Gastroesophageal sphincter (tissue), 4 donors: ENCODE measurements around the gene CHST3. TPM values are rescaled to one million over a fixed set of nuclear protein-coding genes. Genes with fewer than 3 reads are reported as not detected.

ENCODE experiments used
- ATAC-seq: fragments of 150-250 bp; one replicate; pipeline ENCODE4 v1.9.1; 2016; ENCODE audit warnings: mild to moderate bottlenecking, moderate library complexity
- H3K27ac ChIP-seq, 4 donors: fragments of 200-600 bp; sonication (generic) in 3 of 4; 1 replicate in 3 of 4; 2 replicates in 1 of 4; pipeline ENCODE4 v1.5.1; 2016 to 2019
- H3K27me3 ChIP-seq: fragments of 200-600 bp; sonication (generic); one replicate; pipeline ENCODE4 v1.5.1; 2019
- H3K36me3 ChIP-seq, 2 donors: fragments of 200-600 bp; sonication (generic); one replicate each; pipeline ENCODE4 v1.5.1; 2019; ENCODE audit warnings: control low read depth in 1 of 2
- H3K4me1 ChIP-seq, 3 donors: fragments of 200-600 bp; sonication (generic); 1 replicate in 2 of 3; 2 replicates in 1 of 3; pipeline ENCODE4 v1.5.1; 2016 to 2019; ENCODE audit warnings: control low read depth in 2 of 3
- H3K4me3 ChIP-seq, 2 donors: fragments of 200-600 bp; sonication (generic); one replicate each; pipeline ENCODE4 v1.5.1; 2019; ENCODE audit warnings: mild to moderate bottlenecking in 1 of 2, moderate library complexity in 1 of 2
- H3K9me3 ChIP-seq, 3 donors: fragments of 200-600 bp; sonication (generic); one replicate each; pipeline ENCODE4 v1.5.1; 2017 to 2019; ENCODE audit warnings: control low read depth in 2 of 3
- EP300 ChIP-seq: sonication (generic); formaldehyde crosslinking; IDR thresholded peaks from one replicate; pipeline ENCODE4 v1.6.1; 2017; ENCODE audit warnings: antibody characterized with exemption, mild to moderate bottlenecking
- POLR2A ChIP-seq, 2 donors: fragments of 450-650 bp; IDR thresholded peaks; one replicate each; pipeline ENCODE4 v1.6.1; 2017; ENCODE audit warnings: antibody characterized with exemption in 2 of 2, mild to moderate bottlenecking in 2 of 2, moderate library complexity in 1 of 2
- POLR2AphosphoS5 ChIP-seq: sonication (generic); formaldehyde crosslinking; IDR thresholded peaks from one replicate; pipeline ENCODE4 v1.6.1; 2017; ENCODE audit warnings: antibody characterized with exemption
- WGBS, 2 donors: methylation state at CpG; one replicate each; pipeline ENCODE4 v1.1.5; 2018; ENCODE audit warnings: low coverage in 1 of 2; 5-methylcytosine and 5-hydroxymethylcytosine counted together
- total RNA-seq, 4 donors: library from RNA; depleted of rRNA; stranded (reverse); fragments of >200 nt; gene quantifications; one replicate each; pipeline ENCODE4 v1.1.0, GENCODE V29; 2016
- TF ChIP-seq, protein P1 (sequence below), 4 experiments: fragments of 200-600 bp in 2 of 4; fragments of 450-650 bp in 2 of 4; sonication (generic) in 1 of 4; IDR thresholded peaks; one replicate each; pipeline ENCODE4 v1.5.1; 2017 to 2019; ENCODE audit warnings: antibody characterized with exemption in 4 of 4, mild to moderate bottlenecking in 2 of 4, moderate library complexity in 2 of 4

The CHST3 gene
- total RNA-seq, 4 donors from 2014 or later = 31.8 to 48.0 (median 37.3) TPM

DNA sequence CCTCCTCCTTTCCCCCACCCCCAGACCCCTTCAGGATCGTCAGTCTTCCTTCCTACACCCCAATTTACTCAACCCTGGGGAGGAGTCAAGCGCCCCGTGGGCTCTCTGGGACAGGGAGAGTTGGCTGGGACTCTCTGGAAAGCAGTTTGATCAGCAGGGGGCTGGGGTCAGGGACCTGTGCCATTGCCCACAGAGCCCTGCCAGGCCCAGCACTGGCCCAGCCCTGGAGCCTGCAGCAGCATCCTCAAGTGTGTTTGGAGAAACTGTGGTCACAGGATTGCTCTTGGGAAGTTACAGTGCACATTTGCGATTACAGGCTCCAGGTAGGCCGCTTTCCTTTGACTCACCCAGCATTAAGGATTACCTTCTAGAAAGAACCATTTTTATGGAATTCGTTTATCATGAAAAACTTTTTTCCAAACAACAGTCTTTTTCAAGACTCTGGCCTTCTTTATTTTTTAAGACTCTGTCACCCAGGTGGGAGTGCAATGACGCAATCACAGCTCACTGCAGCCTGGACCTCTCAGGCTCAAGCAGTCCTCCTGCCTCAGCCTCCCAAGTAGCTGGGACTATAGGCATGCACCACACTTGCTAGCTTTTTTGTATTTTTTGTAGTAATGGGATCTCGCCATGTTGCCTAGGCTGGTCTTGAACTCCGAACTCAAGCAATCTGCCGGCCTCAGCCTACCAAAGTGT is 50.7 kb downstream of the CHST3 start:
- Histone ChIP-seq H3K9me3 (no peaks in the 10 kb centered on the region), H3K36me3 (peaks cover 0 to 6% of the 10 kb centered on the region in 2 donors), H3K27me3 (no peaks in the 10 kb centered on the region), H3K4me1 (peaks cover 3 to 83% (median 14%) of the 10 kb centered on the region in 3 donors), H3K4me3 (no peak overlapping the region), H3K27ac (peak overlapping the region in 2 of 4 donors; percentile 18 to 38)
- WGBS, 2 donors = 94 to 96% methylated on average over 4 to 5 of the region's 10 CpGs
- TF ChIP-seq POLR2A (IDR thresholded peaks at IDR 0.05) (no peak), EP300 (no peak)
- no peak for ATAC-seq

DNA sequence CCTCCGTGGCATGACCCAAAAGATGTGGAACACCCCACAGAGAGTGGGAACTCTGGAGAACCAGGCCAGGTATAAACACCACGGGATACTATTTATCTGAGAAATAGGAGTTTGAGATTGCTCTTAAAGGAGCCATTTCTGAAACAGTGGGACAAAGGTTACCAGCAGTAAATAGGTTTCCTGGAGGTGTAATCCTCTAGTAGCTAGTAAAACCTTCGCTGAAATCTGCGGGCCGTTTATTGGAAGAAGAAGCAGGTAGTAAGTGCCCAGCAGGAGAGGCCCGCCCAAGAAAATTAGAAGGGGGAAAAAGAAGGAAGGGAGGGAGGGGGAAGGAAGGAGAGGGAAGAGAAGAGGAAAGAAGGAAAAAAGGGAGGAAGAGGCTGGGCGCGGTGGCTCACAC is 51.6 kb downstream of the CHST3 start:
- Histone ChIP-seq H3K27me3 (no peaks in the 10 kb centered on the region), H3K9me3 (no peaks in the 10 kb centered on the region), H3K27ac (no peak overlapping the region), H3K4me3 (no peak overlapping the region), H3K4me1 (peaks cover 0 to 74% (median 5%) of the 10 kb centered on the region in 3 donors), H3K36me3 (peaks cover 0 to 6% of the 10 kb centered on the region in 2 donors)
- TF ChIP-seq, protein P1, sequence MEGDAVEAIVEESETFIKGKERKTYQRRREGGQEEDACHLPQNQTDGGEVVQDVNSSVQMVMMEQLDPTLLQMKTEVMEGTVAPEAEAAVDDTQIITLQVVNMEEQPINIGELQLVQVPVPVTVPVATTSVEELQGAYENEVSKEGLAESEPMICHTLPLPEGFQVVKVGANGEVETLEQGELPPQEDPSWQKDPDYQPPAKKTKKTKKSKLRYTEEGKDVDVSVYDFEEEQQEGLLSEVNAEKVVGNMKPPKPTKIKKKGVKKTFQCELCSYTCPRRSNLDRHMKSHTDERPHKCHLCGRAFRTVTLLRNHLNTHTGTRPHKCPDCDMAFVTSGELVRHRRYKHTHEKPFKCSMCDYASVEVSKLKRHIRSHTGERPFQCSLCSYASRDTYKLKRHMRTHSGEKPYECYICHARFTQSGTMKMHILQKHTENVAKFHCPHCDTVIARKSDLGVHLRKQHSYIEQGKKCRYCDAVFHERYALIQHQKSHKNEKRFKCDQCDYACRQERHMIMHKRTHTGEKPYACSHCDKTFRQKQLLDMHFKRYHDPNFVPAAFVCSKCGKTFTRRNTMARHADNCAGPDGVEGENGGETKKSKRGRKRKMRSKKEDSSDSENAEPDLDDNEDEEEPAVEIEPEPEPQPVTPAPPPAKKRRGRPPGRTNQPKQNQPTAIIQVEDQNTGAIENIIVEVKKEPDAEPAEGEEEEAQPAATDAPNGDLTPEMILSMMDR (IDR thresholded peaks at IDR 0.05) = no peak
- TF ChIP-seq POLR2AphosphoS5 = no peak
- no peak for TF ChIP-seq EP300
- no peak for TF ChIP-seq POLR2A (IDR thresholded peaks at IDR 0.05)
- 50 to 79% methylated on average over 1 to 7 of the region's 8 CpGs for WGBS, 2 donors
- ATAC-seq = no peak

DNA sequence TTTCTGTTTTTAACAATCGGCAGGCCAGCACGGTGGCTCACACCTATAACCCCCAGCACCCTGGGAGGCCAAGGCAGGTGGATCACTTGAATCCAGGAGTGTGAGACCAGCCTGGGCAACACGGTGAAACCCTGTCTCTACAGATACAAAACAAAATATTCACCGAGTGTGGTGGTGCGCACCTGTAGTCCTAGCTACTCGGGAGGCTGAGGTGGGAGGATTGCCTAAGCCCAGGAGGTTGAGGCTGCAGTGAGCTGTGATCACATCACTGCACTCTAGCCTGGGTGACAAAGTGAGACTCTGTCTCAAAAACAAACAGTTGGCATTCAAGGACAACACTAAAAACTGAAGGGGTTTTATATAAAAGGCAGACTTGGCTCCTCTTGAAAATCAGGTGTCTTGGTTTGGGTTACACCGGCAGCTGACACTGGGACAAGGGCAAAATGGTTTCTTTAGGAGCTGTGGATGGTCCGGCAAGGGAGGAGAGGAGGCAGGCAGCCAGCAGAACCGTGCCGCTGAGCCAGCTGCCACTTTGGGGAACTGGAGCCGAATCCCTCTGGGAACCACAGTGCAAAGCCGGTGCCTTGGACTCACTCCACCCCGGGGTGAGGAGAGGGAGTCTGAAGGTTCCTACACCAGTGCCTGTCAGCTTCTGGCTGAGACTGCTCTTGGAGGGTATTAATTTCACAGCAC is 52.6 kb downstream of the CHST3 start:
- H3K27me3 ChIP-seq = no peaks in the 10 kb centered on the region
- H3K4me3 ChIP-seq = no peak overlapping the region
- WGBS, 2 donors = 72 to 100% methylated on average over 1 to 7 of the region's 13 CpGs
- peaks cover 0 to 73% (median 0%) of the 10 kb centered on the region in 3 donors for H3K4me1 ChIP-seq
- peak overlapping the region in 3 of 4 donors; percentile 22 to 44 (median 28) for H3K27ac ChIP-seq
- TF ChIP-seq, protein P1 (IDR thresholded peaks at IDR 0.05) = no peak
- TF ChIP-seq EP300 (no peak), POLR2AphosphoS5 (no peak), POLR2A (IDR thresholded peaks at IDR 0.05) (no peak)
- ATAC-seq = peak; percentile 21
- H3K9me3 ChIP-seq = no peaks in the 10 kb centered on the region
- H3K36me3 ChIP-seq = peaks cover 0 to 2% of the 10 kb centered on the region in 2 donors

DNA sequence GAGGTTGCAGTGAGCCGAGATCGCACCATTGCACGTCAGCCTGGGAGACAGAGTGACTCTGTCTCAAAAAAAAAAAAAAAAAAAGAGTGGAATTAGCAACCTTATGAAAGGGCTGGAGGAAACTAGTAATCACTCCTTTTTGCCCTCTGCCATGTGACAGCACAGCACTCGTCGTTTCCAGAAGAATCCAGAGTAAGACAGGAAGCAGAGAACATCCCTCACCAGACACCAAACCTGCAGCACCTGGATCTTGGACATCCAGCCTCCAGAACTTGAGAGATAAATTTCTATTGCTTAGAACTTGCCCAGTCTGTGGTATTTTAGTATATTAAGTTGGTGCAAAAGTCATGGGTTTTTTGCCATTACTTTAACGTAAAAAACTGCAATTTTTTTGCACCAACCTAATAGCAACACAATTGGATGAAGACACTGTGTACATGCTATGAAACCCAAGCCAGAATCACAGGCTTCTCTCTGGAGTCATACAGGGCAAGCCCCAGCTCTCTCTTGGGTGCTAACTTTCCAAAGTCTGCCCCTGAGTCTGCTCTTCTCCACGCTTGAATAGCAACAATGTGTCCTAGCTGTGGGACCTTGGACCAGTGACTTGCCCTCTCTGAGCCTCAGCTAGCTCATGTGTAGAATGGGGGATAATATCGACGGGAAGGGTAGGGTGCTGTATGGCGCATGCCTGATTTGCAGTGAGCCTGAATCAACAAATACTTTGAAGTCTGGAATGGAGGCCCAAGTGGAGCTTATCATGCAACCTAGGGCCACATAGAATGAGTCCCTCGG is 55.1 kb downstream of the CHST3 start:
- no peak for ATAC-seq
- TF ChIP-seq, protein P1 (IDR thresholded peaks at IDR 0.05) = no peak
- TF ChIP-seq POLR2A (IDR thresholded peaks at IDR 0.05) = no peak
- no peak for TF ChIP-seq POLR2AphosphoS5
- TF ChIP-seq EP300 = no peak
- Histone ChIP-seq H3K27me3 (no peaks in the 10 kb centered on the region), H3K36me3 (no peaks in the 10 kb centered on the region), H3K27ac (no peak overlapping the region), H3K4me1 (peaks cover 0 to 54% (median 0%) of the 10 kb centered on the region in 3 donors), H3K9me3 (no peaks in the 10 kb centered on the region), H3K4me3 (no peak overlapping the region)
- WGBS, 2 donors = 86 to 95% methylated on average over 5 to 10 of the region's 11 CpGs
